ENCODE data around the gene PRKCE.

PRKCE gene

DNA sequence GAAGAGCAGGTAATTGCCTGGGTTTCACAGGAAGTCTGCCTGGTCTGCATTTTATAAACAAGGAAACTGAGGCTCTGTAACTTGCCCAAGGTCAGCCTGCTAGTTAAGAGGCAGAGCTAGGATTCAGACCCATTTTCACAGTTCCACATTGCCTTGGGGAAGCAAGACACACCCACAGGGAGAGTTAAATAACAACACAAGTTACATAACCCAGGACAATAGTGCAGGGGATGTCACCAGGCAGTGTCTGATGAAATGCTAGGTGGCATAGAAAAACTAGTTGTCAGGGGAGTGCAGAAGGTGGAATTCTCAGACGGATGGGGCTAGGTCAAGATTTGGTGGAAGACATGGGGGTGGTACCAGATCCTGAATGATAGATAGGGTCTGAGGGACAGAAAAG lies 69.7 kb downstream of the PRKCE start:
- Histone ChIP-seq H3K4me1 (ENCODE audit: control insufficient read depth, insufficient read depth, low read length) (no peaks in the 10 kb centered on the region), H3K36me3 (ENCODE audit: control insufficient read depth, insufficient read depth, low read length) (no peaks in the 10 kb centered on the region), H3K9me3 (ENCODE audit: control insufficient read depth, low read length) (no peaks in the 10 kb centered on the region), H3K27me3 (ENCODE audit: control insufficient read depth, insufficient read depth, low read length, poor library complexity, severe bottlenecking) (no peaks in the 10 kb centered on the region), H3K27ac (ENCODE audit: insufficient read depth, low read depth, low read length, poor library complexity, severe bottlenecking) (no peak overlapping the region), H3K4me3 (ENCODE audit: insufficient read depth, low read depth, low read length) (no peak overlapping the region)
- 91 to 96% methylated on average over 1 of the region's 1 CpG for WGBS, 2 experiments

DNA sequence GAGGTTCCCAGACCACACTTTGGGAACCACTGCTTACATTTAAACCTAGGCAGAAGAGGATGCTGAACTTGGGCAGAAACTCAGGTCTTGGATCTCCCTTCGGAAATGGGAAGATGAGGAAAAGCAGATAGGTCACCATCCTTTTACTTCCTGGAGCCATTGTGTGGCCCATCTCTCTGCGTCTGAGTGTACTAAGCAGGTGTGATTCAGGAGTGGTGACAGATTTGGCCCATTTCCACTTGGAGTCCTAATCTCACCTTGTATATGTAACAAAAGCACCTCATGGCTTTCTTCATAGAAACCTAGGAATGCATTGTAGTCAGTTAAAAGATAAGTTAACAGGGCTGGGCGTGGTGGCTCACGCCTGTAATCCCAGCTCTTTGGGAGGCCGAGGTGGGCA lies 71.0 kb downstream of the PRKCE start:
- Histone ChIP-seq H3K4me1 (ENCODE audit: control insufficient read depth, insufficient read depth, low read length) (no peaks in the 10 kb centered on the region), H3K4me3 (ENCODE audit: insufficient read depth, low read depth, low read length) (no peak overlapping the region), H3K27me3 (ENCODE audit: control insufficient read depth, insufficient read depth, low read length, poor library complexity, severe bottlenecking) (no peaks in the 10 kb centered on the region), H3K27ac (ENCODE audit: insufficient read depth, low read depth, low read length, poor library complexity, severe bottlenecking) (no peak overlapping the region), H3K9me3 (ENCODE audit: control insufficient read depth, low read length) (no peaks in the 10 kb centered on the region), H3K36me3 (ENCODE audit: control insufficient read depth, insufficient read depth, low read length) (no peaks in the 10 kb centered on the region)
- 95% methylated on average over 5 of the region's 5 CpGs for WGBS, 2 experiments

DNA sequence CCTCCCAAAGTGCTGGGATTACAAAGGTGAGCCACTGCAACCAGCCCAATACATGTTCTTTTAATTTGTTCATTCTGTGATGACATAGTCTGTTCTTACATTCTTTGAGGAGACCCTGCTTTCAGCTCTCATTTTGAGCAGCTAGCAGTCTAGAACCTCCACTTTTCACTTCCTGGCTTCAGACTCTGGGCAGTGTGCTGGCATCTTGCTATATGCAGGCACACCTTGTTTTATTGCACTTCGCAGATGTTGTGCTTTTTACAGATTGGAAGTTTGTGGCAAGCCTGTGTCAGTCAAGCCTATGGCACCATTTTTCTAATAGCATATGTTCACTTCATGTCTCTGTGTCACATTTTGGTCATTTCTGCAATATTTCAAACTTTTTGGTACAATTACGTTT lies 72.4 kb downstream of the PRKCE start:
- no peak overlapping the region for H3K4me3 ChIP-seq (ENCODE audit: insufficient read depth, low read depth, low read length)
- no peaks in the 10 kb centered on the region for H3K9me3 ChIP-seq (ENCODE audit: control insufficient read depth, low read length)
- H3K27ac ChIP-seq (ENCODE audit: insufficient read depth, low read depth, low read length, poor library complexity, severe bottlenecking) = no peak overlapping the region
- H3K27me3 ChIP-seq (ENCODE audit: control insufficient read depth, insufficient read depth, low read length, poor library complexity, severe bottlenecking) = no peaks in the 10 kb centered on the region
- no peaks in the 10 kb centered on the region for H3K36me3 ChIP-seq (ENCODE audit: control insufficient read depth, insufficient read depth, low read length)
- WGBS, 2 experiments = 97 to 98% methylated on average over 2 of the region's 2 CpGs
- H3K4me1 ChIP-seq (ENCODE audit: control insufficient read depth, insufficient read depth, low read length) = no peaks in the 10 kb centered on the region

DNA sequence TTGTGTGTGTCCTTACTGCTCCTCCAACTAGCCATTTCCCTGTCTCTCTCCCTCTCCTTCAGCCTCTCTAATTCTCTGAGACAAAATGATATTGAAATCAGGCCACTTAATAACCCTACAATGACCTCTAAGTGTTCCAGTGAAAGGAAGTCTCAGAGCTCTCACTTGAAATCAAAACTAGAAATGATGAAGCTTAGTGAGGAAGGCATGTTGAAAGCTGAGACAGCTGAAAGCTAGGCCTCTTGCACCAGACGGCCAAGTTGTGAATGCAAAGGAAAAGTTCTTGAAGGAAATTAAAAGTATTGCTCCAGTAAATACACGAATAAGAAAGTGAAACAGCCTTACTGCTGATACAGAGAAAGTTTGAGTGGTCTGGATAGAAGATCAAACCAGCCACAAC lies 72.9 kb downstream of the PRKCE start:
- H3K27ac ChIP-seq (ENCODE audit: insufficient read depth, low read depth, low read length, poor library complexity, severe bottlenecking) = no peak overlapping the region
- H3K4me3 ChIP-seq (ENCODE audit: insufficient read depth, low read depth, low read length) = no peak overlapping the region
- WGBS, 2 experiments = 86 to 89% methylated on average over 2 of the region's 2 CpGs

DNA sequence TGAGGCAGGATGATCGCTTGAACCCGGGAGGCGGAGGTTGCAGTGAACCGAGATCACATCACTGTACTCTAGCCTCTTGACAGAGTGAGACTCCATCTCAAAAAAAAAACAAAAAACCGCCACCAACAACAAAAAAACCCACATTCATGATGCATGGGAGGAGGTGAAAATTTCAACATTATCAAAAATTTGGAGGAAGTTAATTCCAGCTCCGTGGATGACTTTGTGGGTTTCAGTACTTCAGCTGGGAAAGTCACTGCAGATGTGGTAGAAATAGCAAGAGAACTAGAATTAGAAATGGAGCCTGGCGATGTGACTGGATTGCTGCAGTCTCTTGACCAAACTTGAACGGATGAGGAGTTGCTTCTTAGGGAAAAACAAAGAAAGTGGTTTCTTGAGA lies 74.3 kb downstream of the PRKCE start:
- WGBS, 2 experiments = 93 to 95% methylated on average over 7 to 8 of the region's 8 CpGs

More for the DNA sequence above, 72.9 kb downstream of the PRKCE start:
- no peaks in the 10 kb centered on the region for H3K36me3 ChIP-seq (ENCODE audit: control insufficient read depth, insufficient read depth, low read length)
- H3K4me1 ChIP-seq (ENCODE audit: control insufficient read depth, insufficient read depth, low read length) = no peaks in the 10 kb centered on the region
- H3K9me3 ChIP-seq (ENCODE audit: control insufficient read depth, low read length) = no peaks in the 10 kb centered on the region
- H3K27me3 ChIP-seq (ENCODE audit: control insufficient read depth, insufficient read depth, low read length, poor library complexity, severe bottlenecking) = no peaks in the 10 kb centered on the region

DNA sequence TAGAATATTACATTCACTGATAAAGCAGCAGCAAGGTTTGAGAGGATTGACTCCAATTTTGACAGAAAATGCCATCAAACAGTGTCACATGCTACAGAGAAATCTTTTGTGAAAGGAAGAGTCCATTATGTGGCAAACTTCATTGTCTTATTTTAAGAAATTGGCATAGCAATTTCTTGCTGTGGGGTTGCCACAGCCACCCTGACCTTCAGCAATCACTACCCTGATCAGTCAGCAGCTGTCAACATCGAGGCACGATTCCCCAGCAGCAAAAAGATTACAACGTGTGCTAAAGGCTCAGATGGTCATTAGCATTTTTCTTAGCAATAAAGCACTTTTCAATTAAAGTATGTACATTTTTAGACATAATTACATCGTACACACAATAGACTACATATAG lies 74.7 kb downstream of the PRKCE start:
- Histone ChIP-seq H3K27ac (ENCODE audit: insufficient read depth, low read depth, low read length, poor library complexity, severe bottlenecking) (no peak overlapping the region), H3K27me3 (ENCODE audit: control insufficient read depth, insufficient read depth, low read length, poor library complexity, severe bottlenecking) (no peaks in the 10 kb centered on the region), H3K36me3 (ENCODE audit: control insufficient read depth, insufficient read depth, low read length) (no peaks in the 10 kb centered on the region), H3K9me3 (ENCODE audit: control insufficient read depth, low read length) (no peaks in the 10 kb centered on the region), H3K4me1 (ENCODE audit: control insufficient read depth, insufficient read depth, low read length) (no peaks in the 10 kb centered on the region), H3K4me3 (ENCODE audit: insufficient read depth, low read depth, low read length) (no peak overlapping the region)
- WGBS, 2 experiments = 95 to 100% methylated on average over 3 to 4 of the region's 4 CpGs

More for the DNA sequence above, 74.3 kb downstream of the PRKCE start:
- H3K36me3 ChIP-seq (ENCODE audit: control insufficient read depth, insufficient read depth, low read length) = no peaks in the 10 kb centered on the region
- no peaks in the 10 kb centered on the region for H3K4me1 ChIP-seq (ENCODE audit: control insufficient read depth, insufficient read depth, low read length)
- H3K27me3 ChIP-seq (ENCODE audit: control insufficient read depth, insufficient read depth, low read length, poor library complexity, severe bottlenecking) = no peaks in the 10 kb centered on the region
- H3K27ac ChIP-seq (ENCODE audit: insufficient read depth, low read depth, low read length, poor library complexity, severe bottlenecking) = no peak overlapping the region
- H3K9me3 ChIP-seq (ENCODE audit: control insufficient read depth, low read length) = no peaks in the 10 kb centered on the region
- no peak overlapping the region for H3K4me3 ChIP-seq (ENCODE audit: insufficient read depth, low read depth, low read length)

DNA sequence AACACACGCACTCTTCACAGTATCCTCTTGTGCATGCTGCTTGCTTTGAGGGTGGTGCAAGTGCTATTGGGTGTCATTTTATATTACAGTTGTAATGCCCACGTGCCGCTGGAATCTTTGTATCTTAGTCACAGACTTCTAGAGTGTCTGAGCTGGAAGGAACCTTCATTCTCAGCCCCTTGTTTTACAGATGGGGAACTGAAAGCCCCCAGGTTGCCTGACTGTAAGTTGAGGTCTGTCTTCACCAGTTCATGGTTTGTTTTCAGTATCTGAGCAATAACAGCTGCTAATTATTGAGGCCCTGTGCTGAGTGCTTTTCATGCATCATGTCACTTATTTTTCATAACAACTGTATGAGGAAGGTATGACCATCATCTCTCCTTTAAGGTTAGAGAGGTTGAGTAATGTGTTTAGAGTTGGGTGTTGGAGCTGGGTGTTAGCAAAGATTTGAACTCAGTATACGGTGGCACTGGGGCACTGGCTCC lies 77.0 kb downstream of the PRKCE start:
- Histone ChIP-seq H3K36me3 (ENCODE audit: control insufficient read depth, insufficient read depth, low read length) (no peaks in the 10 kb centered on the region), H3K27me3 (ENCODE audit: control insufficient read depth, insufficient read depth, low read length, poor library complexity, severe bottlenecking) (no peaks in the 10 kb centered on the region), H3K4me1 (ENCODE audit: control insufficient read depth, insufficient read depth, low read length) (no peaks in the 10 kb centered on the region), H3K4me3 (ENCODE audit: insufficient read depth, low read depth, low read length) (no peak overlapping the region), H3K9me3 (ENCODE audit: control insufficient read depth, low read length) (no peaks in the 10 kb centered on the region), H3K27ac (ENCODE audit: insufficient read depth, low read depth, low read length, poor library complexity, severe bottlenecking) (no peak overlapping the region)
- WGBS, 2 experiments = 92 to 96% methylated on average over 4 of the region's 4 CpGs

DNA sequence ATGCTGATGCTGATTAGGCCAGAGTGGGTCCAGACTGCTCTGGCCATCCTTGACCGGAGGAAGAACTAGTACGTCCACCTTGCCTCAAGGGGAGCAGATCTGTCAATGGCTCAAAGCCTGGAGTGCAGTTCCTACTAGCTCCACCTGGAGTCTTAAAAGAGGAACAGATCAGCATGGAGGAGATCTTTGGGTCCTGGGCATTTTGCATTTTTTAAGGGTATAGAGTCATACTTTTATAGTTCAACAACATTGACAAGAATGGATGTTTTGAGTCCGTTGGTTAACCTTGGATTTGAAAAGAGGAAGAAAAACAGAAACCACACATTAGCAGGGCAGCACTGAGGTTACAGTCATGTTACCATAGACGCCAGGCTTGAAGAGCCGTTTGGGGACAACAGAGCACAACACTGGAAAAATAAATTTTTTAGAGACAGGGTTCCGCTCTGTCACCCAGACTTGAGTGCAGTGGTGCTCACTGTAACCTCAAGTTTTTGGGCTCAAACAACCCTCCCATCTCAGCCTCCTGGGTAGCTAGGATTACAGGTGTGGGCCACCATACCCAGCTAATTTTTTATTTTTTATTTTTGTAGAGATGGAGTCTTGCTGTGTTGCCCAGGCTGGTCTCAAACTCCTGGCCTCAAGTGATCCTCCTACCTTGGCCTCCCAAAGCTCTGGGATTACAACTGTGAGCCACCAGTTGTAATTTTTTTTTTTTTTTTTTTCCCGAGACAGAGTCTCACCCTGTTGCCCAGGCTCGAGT lies 78.5 kb downstream of the PRKCE start:
- no peaks in the 10 kb centered on the region for H3K4me1 ChIP-seq (ENCODE audit: control insufficient read depth, insufficient read depth, low read length)
- H3K27me3 ChIP-seq (ENCODE audit: control insufficient read depth, insufficient read depth, low read length, poor library complexity, severe bottlenecking) = no peaks in the 10 kb centered on the region
- WGBS, 2 experiments = 88 to 90% methylated on average over 8 of the region's 8 CpGs
- H3K9me3 ChIP-seq (ENCODE audit: control insufficient read depth, low read length) = no peaks in the 10 kb centered on the region
- no peak overlapping the region for H3K27ac ChIP-seq (ENCODE audit: insufficient read depth, low read depth, low read length, poor library complexity, severe bottlenecking)
- H3K36me3 ChIP-seq (ENCODE audit: control insufficient read depth, insufficient read depth, low read length) = no peaks in the 10 kb centered on the region
- H3K4me3 ChIP-seq (ENCODE audit: insufficient read depth, low read depth, low read length) = no peak overlapping the region

DNA sequence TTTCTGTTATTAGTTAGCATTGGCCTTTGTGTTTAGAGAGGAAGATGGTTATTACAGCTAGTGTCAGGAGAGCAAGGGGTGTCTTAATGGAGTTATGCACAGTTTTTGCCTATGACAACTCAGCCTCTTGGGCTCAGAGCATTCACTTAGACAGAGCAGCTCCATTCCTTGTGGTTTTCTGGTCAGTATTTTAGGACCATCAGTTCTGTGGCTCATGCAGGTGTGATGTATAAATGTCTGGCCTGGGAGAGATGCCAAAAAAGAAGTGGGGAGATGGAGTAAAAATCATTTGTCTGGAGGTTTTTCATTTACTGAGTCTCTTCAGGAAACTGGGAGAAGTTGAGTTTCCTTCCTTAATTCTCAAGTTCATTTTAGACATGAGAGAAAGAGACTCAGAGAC lies 79.7 kb downstream of the PRKCE start:
- Histone ChIP-seq H3K4me3 (ENCODE audit: insufficient read depth, low read depth, low read length) (no peak overlapping the region), H3K9me3 (ENCODE audit: control insufficient read depth, low read length) (no peaks in the 10 kb centered on the region), H3K36me3 (ENCODE audit: control insufficient read depth, insufficient read depth, low read length) (no peaks in the 10 kb centered on the region), H3K27ac (ENCODE audit: insufficient read depth, low read depth, low read length, poor library complexity, severe bottlenecking) (no peak overlapping the region), H3K4me1 (ENCODE audit: control insufficient read depth, insufficient read depth, low read length) (no peaks in the 10 kb centered on the region), H3K27me3 (ENCODE audit: control insufficient read depth, insufficient read depth, low read length, poor library complexity, severe bottlenecking) (no peaks in the 10 kb centered on the region)

DNA sequence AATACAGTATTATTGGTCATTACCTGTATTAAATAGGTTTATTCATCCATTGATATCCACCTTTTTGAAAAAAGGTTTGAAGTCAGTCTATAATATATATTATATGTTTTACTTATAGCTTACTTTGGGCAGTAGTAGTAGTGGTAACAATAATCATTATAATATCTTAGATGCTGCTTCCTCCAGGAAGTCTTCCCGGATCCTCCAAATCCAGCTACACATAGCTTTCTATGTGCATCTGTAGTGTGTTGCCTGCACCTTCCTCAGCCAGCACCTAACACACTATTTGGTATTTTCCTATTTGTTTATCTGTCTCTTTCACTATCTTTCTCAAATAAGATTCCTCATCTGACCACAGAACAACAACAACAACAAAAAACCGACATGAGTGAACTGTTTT lies 81.0 kb downstream of the PRKCE start:
- H3K9me3 ChIP-seq (ENCODE audit: control insufficient read depth, low read length) = no peaks in the 10 kb centered on the region
- WGBS, 2 experiments = 87 to 100% methylated on average over 2 of the region's 2 CpGs
- H3K4me1 ChIP-seq (ENCODE audit: control insufficient read depth, insufficient read depth, low read length) = no peaks in the 10 kb centered on the region
- H3K27me3 ChIP-seq (ENCODE audit: control insufficient read depth, insufficient read depth, low read length, poor library complexity, severe bottlenecking) = no peaks in the 10 kb centered on the region
- H3K36me3 ChIP-seq (ENCODE audit: control insufficient read depth, insufficient read depth, low read length) = no peaks in the 10 kb centered on the region
- no peak overlapping the region for H3K4me3 ChIP-seq (ENCODE audit: insufficient read depth, low read depth, low read length)
- H3K27ac ChIP-seq (ENCODE audit: insufficient read depth, low read depth, low read length, poor library complexity, severe bottlenecking) = no peak overlapping the region

Data from ectodermal cell (in vitro differentiated cells).